ENCODE results near the gene FAM3A. TPM values are rescaled to one million over a fixed set of nuclear protein-coding genes. Genes with fewer than 3 reads are reported as not detected.
A peak's percentile ranks its signal among the peaks of the same experiment; 100 is the strongest.

FAM3A gene
- total RNA-seq, 1 donor from 2014 or later = 62.1 TPM

GRCh38 chrX:154470914-154471568 lies 45.0 kb downstream of the FAM3A start:
- DNase-seq (ENCODE audit: missing footprints) = no peak
- no peak for ATAC-seq
- intact Hi-C loops (cut with DNase I) = no loop called here

DNA sequence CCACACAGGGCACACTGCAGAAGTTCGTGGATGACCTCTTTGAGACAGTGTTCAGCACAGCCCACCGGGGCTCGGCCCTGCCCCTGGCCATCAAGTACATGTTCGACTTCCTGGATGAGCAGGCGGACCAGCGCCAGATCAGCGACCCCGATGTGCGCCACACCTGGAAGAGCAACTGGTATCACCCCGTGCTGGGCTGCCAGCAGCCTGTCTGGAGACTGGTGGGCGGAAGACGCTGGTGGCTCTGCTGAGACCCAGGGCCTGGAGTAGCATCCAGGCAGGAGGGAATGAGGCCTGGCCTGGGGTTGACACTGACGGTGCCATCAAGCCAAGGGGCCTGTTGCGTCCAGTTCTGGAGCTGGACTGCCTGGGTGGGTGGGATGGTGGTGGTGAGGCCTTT lies 45.6 kb downstream of the FAM3A start:
- intact Hi-C loops (cut with DNase I) = no loop called here
- ATAC-seq (no peak), DNase-seq (ENCODE audit: missing footprints) (no peak)

DNA sequence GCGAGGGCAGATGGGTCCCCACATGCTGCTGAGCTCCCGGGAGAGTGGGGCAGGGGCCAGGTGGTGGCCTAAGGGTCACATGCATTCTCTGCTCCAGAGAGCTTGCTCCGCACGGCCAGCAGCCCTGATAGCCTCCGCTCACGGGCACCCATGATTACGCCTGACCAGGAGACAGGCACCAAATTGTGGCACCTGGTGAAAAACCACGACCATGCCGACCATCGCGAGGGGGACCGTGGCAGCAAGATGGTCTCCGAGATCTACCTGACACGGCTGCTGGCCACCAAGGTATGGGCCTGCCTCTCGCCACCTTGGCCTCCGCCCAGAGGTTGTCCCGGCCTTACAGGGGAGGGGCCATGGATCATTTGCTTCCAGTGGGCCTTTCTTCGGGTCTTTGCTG lies 46.2 kb downstream of the FAM3A start:
- intact Hi-C loops (cut with DNase I) = no loop called here
- ATAC-seq (no peak), DNase-seq (ENCODE audit: missing footprints) (no peak)

DNA sequence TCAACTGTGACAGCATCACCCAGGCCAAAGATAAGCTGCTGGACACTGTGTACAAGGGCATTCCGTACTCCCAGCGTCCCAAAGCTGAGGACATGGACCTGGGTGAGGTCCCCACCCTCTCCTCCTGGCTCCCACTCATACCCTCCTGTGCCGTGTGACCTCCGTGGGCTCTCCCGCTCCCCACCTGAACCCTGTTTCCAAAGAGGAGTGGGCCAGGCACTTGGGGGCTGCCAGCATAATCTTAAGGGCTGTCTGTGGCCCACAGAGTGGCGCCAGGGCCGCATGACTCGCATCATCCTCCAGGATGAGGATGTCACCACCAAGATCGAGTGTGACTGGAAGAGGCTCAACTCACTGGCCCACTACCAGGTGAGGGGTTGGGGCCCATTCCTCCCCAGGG lies 46.9 kb downstream of the FAM3A start:
- intact Hi-C loops (cut with DNase I) = no loop called here
- DNase-seq (ENCODE audit: missing footprints) = no peak
- ATAC-seq = no peak

- DNase-seq (ENCODE audit: missing footprints) (no peak), ATAC-seq (no peak)
- intact Hi-C loops (cut with DNase I) = no loop called here
These were observed 47.8 kb downstream of the FAM3A start for GRCh38 chrX:154468217-154468616.

GRCh38 chrX:154467556-154467955 lies 48.5 kb downstream of the FAM3A start:
- DNase-seq (ENCODE audit: missing footprints) = no peak
- intact Hi-C loops (cut with DNase I) = no loop called here
- ATAC-seq = no peak

- intact Hi-C loops (cut with DNase I) = no loop called here
- DNase-seq (ENCODE audit: missing footprints) (no peak), ATAC-seq (no peak)
These were observed 49.1 kb downstream of the FAM3A start for GRCh38 chrX:154466907-154467306.

- ATAC-seq = no peak
- intact Hi-C loops (cut with DNase I) = no loop called here
These were observed 50.0 kb downstream of the FAM3A start for GRCh38 chrX:154466036-154466435.

GRCh38 chrX:154465601-154466000 lies 50.4 kb downstream of the FAM3A start:
- no peak for ATAC-seq
- DNase-seq (ENCODE audit: missing footprints) = no peak
- intact Hi-C loops (cut with DNase I) = no loop called here

More at GRCh38 chrX:154466036-154466435, 50.0 kb downstream of the FAM3A start:
- DNase-seq (ENCODE audit: missing footprints) = no peak

- intact Hi-C loops (cut with DNase I) = no loop called here
- no peak for ATAC-seq
- no peak for DNase-seq (ENCODE audit: missing footprints)
These were observed 51.1 kb downstream of the FAM3A start for GRCh38 chrX:154464806-154465365.

DNA sequence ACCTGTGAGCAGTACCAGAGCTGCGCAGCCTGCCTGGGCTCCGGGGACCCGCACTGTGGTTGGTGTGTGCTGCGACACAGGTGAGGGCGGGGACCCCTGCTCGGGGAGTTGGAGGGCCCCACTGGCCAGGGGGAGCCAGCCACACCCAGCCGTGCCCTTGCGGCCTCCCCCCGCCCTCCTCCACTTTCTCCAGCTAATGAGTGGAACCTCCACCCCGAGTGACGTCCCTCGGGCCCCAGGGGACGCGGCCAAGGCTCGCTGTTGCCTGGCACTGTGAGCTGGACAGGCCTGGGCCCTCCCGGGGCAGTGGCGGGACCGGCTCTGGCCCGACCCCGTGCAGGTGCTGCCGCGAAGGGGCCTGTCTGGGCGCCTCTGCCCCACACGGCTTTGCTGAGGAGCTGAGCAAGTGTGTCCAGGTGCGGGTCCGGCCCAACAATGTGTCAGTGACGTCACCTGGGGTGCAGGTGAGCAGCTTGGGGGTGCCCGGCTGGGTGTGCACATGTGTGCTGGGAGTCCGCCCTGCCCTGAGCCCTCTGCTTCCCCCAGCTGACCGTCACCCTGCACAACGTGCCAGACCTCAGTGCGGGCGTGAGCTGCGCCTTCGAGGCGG lies 52.3 kb downstream of the FAM3A start:
- no peak for DNase-seq (ENCODE audit: missing footprints)
- intact Hi-C loops (cut with DNase I) = no loop called here
- ATAC-seq = no peak

DNA sequence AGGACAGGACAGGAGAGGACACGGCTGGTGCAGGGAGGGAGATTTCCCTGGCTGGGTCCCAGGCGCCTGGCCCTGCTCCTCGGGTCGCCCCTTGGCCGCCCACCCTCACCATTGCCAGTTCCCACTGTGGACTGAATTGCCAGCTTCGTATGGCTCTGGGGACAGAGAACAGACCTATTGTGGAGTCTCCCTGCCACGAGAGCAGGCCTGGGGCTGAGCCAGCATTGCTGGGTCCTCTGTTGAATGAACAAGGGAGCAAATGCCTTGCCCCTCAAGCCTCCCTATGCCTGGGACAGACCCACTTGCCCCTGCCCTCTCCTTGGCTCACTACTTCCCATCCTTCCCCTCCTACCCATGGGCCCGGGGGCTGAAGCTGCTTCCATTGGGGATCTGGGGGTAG lies 53.6 kb downstream of the FAM3A start:
- no peak for DNase-seq (ENCODE audit: missing footprints)
- ATAC-seq = no peak
- intact Hi-C loops (cut with DNase I) = no loop called here

DNA sequence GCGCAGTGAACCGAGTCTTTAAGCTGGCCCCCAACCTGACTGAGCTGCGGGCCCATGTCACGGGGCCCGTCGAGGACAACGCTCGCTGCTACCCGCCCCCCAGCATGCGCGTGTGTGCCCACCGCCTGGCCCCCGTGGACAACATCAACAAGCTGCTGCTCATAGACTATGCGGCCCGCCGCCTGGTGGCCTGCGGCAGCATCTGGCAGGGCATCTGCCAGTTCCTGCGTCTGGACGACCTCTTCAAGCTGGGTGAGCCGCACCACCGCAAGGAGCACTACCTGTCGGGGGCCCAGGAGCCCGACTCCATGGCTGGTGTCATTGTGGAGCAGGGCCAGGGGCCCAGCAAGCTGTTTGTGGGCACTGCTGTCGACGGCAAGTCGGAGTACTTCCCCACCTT lies 55.7 kb downstream of the FAM3A start:
- intact Hi-C loops (cut with DNase I) = no loop called here
- no peak for DNase-seq (ENCODE audit: missing footprints)
- no peak for ATAC-seq

- DNase-seq (ENCODE audit: missing footprints) (no peak), ATAC-seq (no peak)
- intact Hi-C loops (cut with DNase I) = loop anchor here (2.0 kb wide), 1 partner anchor 19 kb away; the partner anchor contains the start of gene LAGE3
These were observed 56.2 kb downstream of the FAM3A start for GRCh38 chrX:154459832-154460231.

DNA sequence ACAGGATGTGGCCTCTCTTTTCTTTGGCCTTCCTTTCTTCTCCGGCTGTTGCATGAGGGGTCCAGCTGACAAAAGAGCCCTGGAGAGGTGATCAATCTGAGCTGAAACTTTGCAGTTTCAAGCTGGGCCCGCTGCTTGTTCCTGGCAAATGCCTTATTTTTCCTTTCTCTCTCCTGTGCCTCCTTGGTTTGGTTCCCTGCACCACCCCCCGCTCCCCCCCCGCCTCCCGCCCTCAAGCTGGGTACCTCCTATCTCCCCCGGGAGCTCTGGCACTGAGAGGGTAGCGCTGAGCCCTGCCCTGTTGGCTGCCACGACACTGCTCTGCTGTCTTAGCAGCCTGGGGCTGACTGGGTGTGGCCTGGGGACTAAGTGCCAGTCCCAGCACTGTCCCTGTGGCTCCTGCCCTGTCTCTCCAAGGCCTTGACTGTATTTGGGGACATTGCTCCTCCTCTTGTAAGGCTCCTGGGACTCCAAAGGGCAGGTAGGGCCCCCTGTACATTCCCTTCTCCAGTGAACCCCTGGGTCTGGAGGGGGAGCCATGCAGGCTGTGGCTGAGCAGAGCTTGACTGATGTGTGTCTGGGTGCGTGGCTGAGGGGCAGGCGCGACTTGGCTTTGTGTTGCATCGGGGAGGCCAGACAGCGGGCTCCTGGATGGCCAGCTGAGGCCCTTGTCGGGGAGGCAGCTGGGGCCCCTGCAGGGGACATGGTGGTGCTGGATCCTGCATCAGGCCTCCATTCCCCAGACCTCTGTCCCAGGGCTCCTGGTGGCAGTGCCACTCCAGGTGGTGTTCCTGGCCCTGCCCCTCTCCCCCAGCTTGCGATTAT lies 56.9 kb downstream of the FAM3A start:
- ATAC-seq (peak; percentile 84), DNase-seq (ENCODE audit: missing footprints) (no peak)
- intact Hi-C loops (cut with DNase I) = loop anchor here (2.0 kb wide), 1 partner anchor 20 kb away; the partner anchor contains the start of gene LAGE3

- intact Hi-C loops (cut with DNase I) = loop anchor here (2.0 kb wide), 1 partner anchor 20 kb away; the partner anchor contains the start of gene LAGE3
- peak; percentile 70 for ATAC-seq
- DNase-seq (ENCODE audit: missing footprints) = peak; percentile 70
These were observed 57.7 kb downstream of the FAM3A start, which contains the start of gene PLXNA3 for GRCh38 chrX:154458116-154458953. Gene PLXNA3 (plus strand): TSS chrX:154458281. CDS start chrX:154460184, 1,903 bp downstream.

DNA sequence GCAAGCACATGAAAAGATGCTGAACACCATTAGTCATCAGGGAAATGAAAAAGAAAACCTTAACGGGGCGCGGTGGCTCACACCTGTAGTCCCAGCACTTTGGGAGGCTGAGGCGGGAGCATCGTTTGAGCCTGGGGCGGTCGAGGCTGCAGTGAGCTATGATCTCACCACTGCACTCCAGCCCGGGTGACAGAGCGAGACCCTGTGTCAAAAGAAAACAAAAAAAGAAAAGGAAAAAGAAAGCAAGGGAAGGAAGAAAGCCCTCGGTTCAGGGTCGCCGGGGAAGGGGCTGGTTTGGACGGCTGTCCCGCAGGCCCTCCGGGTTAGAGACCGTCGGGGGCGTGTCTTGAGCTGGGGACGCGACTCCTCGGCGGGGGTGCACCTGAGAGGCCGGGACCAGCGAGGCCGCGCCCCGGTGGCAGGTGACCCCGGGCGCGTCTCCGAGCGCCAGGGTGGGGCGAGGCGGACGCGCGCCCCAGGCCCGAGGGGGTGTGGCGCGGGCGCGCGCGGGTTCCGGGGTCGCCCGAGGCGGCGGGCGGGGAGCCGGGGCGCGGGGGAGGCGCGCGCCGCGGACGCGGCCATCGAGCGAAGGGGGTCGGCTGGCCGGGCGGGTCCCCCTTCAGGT lies 58.4 kb downstream of the FAM3A start:
- no peak for DNase-seq (ENCODE audit: missing footprints)

More for the DNA sequence above, 58.4 kb downstream of the FAM3A start:
- intact Hi-C loops (cut with DNase I) = loop anchor here (2.0 kb wide), 1 partner anchor 21 kb away; the partner anchor contains the start of gene LAGE3
- ATAC-seq = peak; percentile 57

Data from Right ventricle myocardium inferior (tissue), 1 donor.